WTC11 (cell line): ENCODE measurements around the gene RNASE7. TPM values are rescaled to one million over a fixed set of nuclear protein-coding genes. Genes with fewer than 3 reads are reported as not detected.

Experiments
- ATAC-seq: fragments of 200-7000 bp; cut with Tn5 transposase; 2 replicates; pipeline ENCODE4 v1.10.0; 2021; ENCODE audit warnings: mild to moderate bottlenecking, moderate library complexity
- CTCF ChIA-PET: fragments of 300-600 bp; sonication (Branson Sonifier 250); formaldehyde crosslinking; loops from one replicate; lab custom pipeline; 2021; ENCODE audit warnings: antibody characterized with exemption; lab: Charles Lee
- POLR2A ChIA-PET: fragments of 350-600 bp; sonication (Branson Sonifier 250); formaldehyde crosslinking; loops from one replicate; lab custom pipeline; 2021; ENCODE audit warnings: antibody characterized with exemption; lab: Charles Lee
- DNase-seq: peaks from one replicate; pipeline ENCODE4 v3.0.0; 2021; ENCODE audit warnings: low spot score
- H3K27ac Mint-ChIP-seq: 2 replicates; pipeline ENCODE4 v1.8.0; 2021; ENCODE audit warnings: mixed read lengths
- H3K27me3 Mint-ChIP-seq: 2 replicates; pipeline ENCODE4 v1.8.0; 2021; ENCODE audit warnings: low read depth, mild to moderate bottlenecking, moderate library complexity, mixed read lengths
- H3K36me3 Mint-ChIP-seq: 2 replicates; pipeline ENCODE4 v1.8.0; 2021; ENCODE audit warnings: mixed read lengths
- H3K4me1 Mint-ChIP-seq: 2 replicates; pipeline ENCODE4 v1.8.0; 2022; ENCODE audit warnings: mixed read lengths
- H3K4me3 Mint-ChIP-seq: 2 replicates; pipeline ENCODE4 v1.8.0; 2021; ENCODE audit warnings: mild to moderate bottlenecking, moderate library complexity, mixed read lengths
- H3K9me3 Mint-ChIP-seq: 2 replicates; pipeline ENCODE4 v1.8.0; 2021; ENCODE audit warnings: mixed read lengths
- ELF4 ChIP-seq: sonication (generic); formaldehyde crosslinking; IDR thresholded peaks from 2 replicates; pipeline ENCODE4 v1.8.1; 2022; ENCODE audit warnings: low read depth, mild to moderate bottlenecking, moderate library complexity, missing genetic modification reagents
- EMX1 ChIP-seq: fragments of 250-450 bp; sonication (Bioruptor Pico); IDR thresholded peaks from 2 replicates; pipeline ENCODE4 v1.8.0; 2021; ENCODE audit warnings: mild to moderate bottlenecking
- ERG ChIP-seq: fragments of 250-450 bp; sonication (Bioruptor Pico); IDR thresholded peaks from 2 replicates; pipeline ENCODE4 v1.8.0; 2021; ENCODE audit warnings: mild to moderate bottlenecking
- FOXP1 ChIP-seq: sonication (generic); formaldehyde crosslinking; IDR thresholded peaks from 2 replicates; pipeline ENCODE4 v1.8.0; 2022; ENCODE audit warnings: missing genetic modification reagents, mild to moderate bottlenecking, moderate library complexity, borderline replicate concordance
- IRF2 ChIP-seq: sonication (generic); formaldehyde crosslinking; IDR thresholded peaks from 2 replicates; pipeline ENCODE4 v1.8.0; 2022; ENCODE audit warnings: low read depth, missing genetic modification reagents, borderline replicate concordance
- JUN ChIP-seq: sonication (generic); formaldehyde crosslinking; IDR thresholded peaks from 2 replicates; pipeline ENCODE4 v1.8.0; 2023; ENCODE audit warnings: mild to moderate bottlenecking, missing genetic modification reagents
- MLX ChIP-seq: sonication (generic); formaldehyde crosslinking; IDR thresholded peaks from 2 replicates; pipeline ENCODE4 v1.8.1; 2023; ENCODE audit warnings: mild to moderate bottlenecking, missing genetic modification reagents, moderate library complexity
- MYBL2 ChIP-seq: sonication (generic); formaldehyde crosslinking; IDR thresholded peaks from 2 replicates; pipeline ENCODE4 v1.8.1; 2023; ENCODE audit warnings: mild to moderate bottlenecking, moderate library complexity, missing genetic modification reagents
- RORB ChIP-seq: fragments of 250-450 bp; sonication (Bioruptor Pico); IDR thresholded peaks from 2 replicates; pipeline ENCODE4 v1.9.0; 2021; ENCODE audit warnings: mild to moderate bottlenecking
- SMAD4 ChIP-seq: sonication (generic); formaldehyde crosslinking; IDR thresholded peaks from 2 replicates; pipeline ENCODE4 v1.8.0; 2022; ENCODE audit warnings: mild to moderate bottlenecking, missing genetic modification reagents
- TP53 ChIP-seq: sonication (generic); formaldehyde crosslinking; IDR thresholded peaks from 2 replicates; pipeline ENCODE4 v1.8.1; 2023; ENCODE audit warnings: mild to moderate bottlenecking, missing genetic modification reagents
- ZNF232 ChIP-seq: sonication (generic); formaldehyde crosslinking; IDR thresholded peaks from 2 replicates; pipeline ENCODE4 v1.8.0; 2022; ENCODE audit warnings: mild to moderate bottlenecking, missing genetic modification reagents
- ZNF396 ChIP-seq: fragments of 250-450 bp; sonication (Bioruptor Pico); IDR thresholded peaks from 2 replicates; pipeline ENCODE4 v1.8.0; 2021; ENCODE audit warnings: mild to moderate bottlenecking, moderate library complexity, borderline replicate concordance
- total RNA-seq: library from RNA; stranded (reverse); gene quantifications from 3 replicates; pipeline ENCODE4 v1.2.3, GENCODE V29; 2021
- TF ChIP-seq, protein P1 (sequence below): fragments of 250-450 bp; sonication (Bioruptor Pico); conservative IDR thresholded peaks from 2 replicates; pipeline ENCODE4 v1.9.0; 2021; ENCODE audit warnings: mild to moderate bottlenecking
- TF ChIP-seq, protein P2 (sequence below): fragments of 250-450 bp; sonication (Bioruptor Pico); IDR thresholded peaks from 2 replicates; pipeline ENCODE4 v2.1.2; 2022; ENCODE audit warnings: mild to moderate bottlenecking, moderate library complexity
- TF ChIP-seq, protein P3 (sequence below): sonication (generic); formaldehyde crosslinking; IDR thresholded peaks from 2 replicates; pipeline ENCODE4 v1.8.0; 2023; ENCODE audit warnings: missing genetic modification reagents
- TF ChIP-seq, protein P4 (sequence below): sonication (generic); formaldehyde crosslinking; IDR thresholded peaks from 2 replicates; pipeline ENCODE4 v1.8.0; 2022; ENCODE audit warnings: mild to moderate bottlenecking, missing genetic modification reagents
- TF ChIP-seq, protein P5 (sequence below): sonication (generic); formaldehyde crosslinking; IDR thresholded peaks from 2 replicates; pipeline ENCODE4 v1.8.1; 2022; ENCODE audit warnings: mild to moderate bottlenecking, missing genetic modification reagents, moderate library complexity, borderline replicate concordance
- TF ChIP-seq, protein P6 (sequence below): sonication (generic); formaldehyde crosslinking; IDR thresholded peaks from 2 replicates; pipeline ENCODE4 v1.8.1; 2023; ENCODE audit warnings: mild to moderate bottlenecking, missing genetic modification reagents
- TF ChIP-seq, protein P7 (sequence below): sonication (generic); formaldehyde crosslinking; IDR thresholded peaks from 2 replicates; pipeline ENCODE4 v1.8.0; 2022; ENCODE audit warnings: missing genetic modification reagents

The RNASE7 gene
- total RNA-seq, 1 experiment from 2014 or later: not detected

- no peaks in the 10 kb centered on the region for H3K9me3 Mint-ChIP-seq
- no peak overlapping the region for H3K4me3 Mint-ChIP-seq
- ChIA-PET POLR2A (interaction anchor here (1.4 kb wide), 1 partner anchor 9 kb away, joined by 4 read pairs; no protein-coding TSS in a partner anchor), CTCF (interaction anchor here (0.7 to 12.2 kb wide), 3 partner anchors 11 to 196 kb away, joined by 4 to 104 read pairs (median 7); no protein-coding TSS in a partner anchor)
- no peak overlapping the region for H3K27ac Mint-ChIP-seq
- no peak for TF ChIP-seq IRF2
- TF ChIP-seq MYBL2 (CRISPR knock-in tag): no peak
- TF ChIP-seq, protein P1, sequence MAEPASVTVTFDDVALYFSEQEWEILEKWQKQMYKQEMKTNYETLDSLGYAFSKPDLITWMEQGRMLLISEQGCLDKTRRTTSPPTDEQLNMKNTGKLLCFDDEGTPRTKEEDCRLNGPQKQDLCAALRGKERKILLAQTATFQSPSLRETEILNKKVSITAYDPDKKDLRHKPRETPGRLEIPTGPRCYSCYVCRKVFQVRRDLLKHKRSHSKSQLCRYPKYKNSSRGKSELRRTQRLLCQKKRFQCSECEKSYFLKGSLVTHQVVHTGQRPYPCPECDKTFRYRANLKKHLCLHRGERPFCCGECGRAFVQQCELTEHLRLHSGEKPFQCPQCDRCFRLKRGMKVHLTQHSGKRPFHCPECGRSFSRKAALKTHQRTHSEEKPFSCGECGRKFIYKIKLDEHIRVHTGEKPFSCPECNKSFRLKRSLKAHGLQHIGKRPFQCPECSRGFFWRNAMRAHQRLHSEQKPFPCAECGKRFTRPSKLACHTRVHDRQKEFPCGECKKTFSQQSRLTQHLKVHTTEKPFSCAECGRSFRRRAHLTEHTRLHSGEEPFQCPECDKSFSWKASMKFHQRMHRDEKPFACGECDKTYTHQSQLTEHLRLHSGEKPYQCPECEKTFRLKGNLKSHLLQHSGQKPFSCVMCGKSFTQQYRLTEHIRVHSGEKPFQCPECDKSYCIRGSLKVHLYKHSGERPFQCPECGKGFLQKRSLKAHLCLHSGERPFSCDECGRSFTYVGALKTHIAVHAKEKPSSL: no peak
- TF ChIP-seq, protein P2, sequence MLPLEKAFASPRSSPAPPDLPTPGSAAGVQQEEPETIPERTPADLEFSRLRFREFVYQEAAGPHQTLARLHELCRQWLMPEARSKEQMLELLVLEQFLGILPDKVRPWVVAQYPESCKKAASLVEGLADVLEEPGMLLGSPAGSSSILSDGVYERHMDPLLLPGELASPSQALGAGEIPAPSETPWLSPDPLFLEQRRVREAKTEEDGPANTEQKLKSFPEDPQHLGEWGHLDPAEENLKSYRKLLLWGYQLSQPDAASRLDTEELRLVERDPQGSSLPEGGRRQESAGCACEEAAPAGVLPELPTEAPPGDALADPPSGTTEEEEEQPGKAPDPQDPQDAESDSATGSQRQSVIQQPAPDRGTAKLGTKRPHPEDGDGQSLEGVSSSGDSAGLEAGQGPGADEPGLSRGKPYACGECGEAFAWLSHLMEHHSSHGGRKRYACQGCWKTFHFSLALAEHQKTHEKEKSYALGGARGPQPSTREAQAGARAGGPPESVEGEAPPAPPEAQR (CRISPR knock-in tag): no peak
- TF ChIP-seq, protein P3, sequence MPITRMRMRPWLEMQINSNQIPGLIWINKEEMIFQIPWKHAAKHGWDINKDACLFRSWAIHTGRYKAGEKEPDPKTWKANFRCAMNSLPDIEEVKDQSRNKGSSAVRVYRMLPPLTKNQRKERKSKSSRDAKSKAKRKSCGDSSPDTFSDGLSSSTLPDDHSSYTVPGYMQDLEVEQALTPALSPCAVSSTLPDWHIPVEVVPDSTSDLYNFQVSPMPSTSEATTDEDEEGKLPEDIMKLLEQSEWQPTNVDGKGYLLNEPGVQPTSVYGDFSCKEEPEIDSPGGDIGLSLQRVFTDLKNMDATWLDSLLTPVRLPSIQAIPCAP: no peak
- TF ChIP-seq JUN (CRISPR knock-in tag): no peak
- no peak for TF ChIP-seq ELF4 (CRISPR knock-in tag)
- TF ChIP-seq, protein P4, sequence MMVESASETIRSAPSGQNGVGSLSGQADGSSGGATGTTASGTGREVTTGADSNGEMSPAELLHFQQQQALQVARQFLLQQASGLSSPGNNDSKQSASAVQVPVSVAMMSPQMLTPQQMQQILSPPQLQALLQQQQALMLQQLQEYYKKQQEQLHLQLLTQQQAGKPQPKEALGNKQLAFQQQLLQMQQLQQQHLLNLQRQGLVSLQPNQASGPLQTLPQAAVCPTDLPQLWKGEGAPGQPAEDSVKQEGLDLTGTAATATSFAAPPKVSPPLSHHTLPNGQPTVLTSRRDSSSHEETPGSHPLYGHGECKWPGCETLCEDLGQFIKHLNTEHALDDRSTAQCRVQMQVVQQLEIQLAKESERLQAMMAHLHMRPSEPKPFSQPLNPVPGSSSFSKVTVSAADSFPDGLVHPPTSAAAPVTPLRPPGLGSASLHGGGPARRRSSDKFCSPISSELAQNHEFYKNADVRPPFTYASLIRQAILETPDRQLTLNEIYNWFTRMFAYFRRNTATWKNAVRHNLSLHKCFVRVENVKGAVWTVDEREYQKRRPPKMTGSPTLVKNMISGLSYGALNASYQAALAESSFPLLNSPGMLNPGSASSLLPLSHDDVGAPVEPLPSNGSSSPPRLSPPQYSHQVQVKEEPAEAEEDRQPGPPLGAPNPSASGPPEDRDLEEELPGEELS (CRISPR knock-in tag): no peak
- TF ChIP-seq, protein P5, sequence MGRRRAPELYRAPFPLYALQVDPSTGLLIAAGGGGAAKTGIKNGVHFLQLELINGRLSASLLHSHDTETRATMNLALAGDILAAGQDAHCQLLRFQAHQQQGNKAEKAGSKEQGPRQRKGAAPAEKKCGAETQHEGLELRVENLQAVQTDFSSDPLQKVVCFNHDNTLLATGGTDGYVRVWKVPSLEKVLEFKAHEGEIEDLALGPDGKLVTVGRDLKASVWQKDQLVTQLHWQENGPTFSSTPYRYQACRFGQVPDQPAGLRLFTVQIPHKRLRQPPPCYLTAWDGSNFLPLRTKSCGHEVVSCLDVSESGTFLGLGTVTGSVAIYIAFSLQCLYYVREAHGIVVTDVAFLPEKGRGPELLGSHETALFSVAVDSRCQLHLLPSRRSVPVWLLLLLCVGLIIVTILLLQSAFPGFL (CRISPR knock-in tag): no peak
- TF ChIP-seq SMAD4 (CRISPR knock-in tag): no peak
- no peak for TF ChIP-seq ZNF232
- TF ChIP-seq EMX1 (CRISPR knock-in tag): no peak
- TF ChIP-seq FOXP1: no peak
- TF ChIP-seq RORB (CRISPR knock-in tag): no peak
- no peak for TF ChIP-seq MLX (CRISPR knock-in tag)
- no peak for TF ChIP-seq TP53 (CRISPR knock-in tag)
- H3K27me3 Mint-ChIP-seq: peaks cover 8% of the 10 kb centered on the region
- peaks cover 2% of the 10 kb centered on the region for H3K4me1 Mint-ChIP-seq
- no peaks in the 10 kb centered on the region for H3K36me3 Mint-ChIP-seq
- ATAC-seq: no peak
- no peak for DNase-seq
These were observed 8.9 kb upstream of the RNASE7 start for GRCh38 chr14:21033133-21033698.

- CTCF ChIA-PET: interaction anchor here (12.2 kb wide), 1 partner anchor 20 kb away, joined by 104 read pairs; no protein-coding TSS in a partner anchor
- Mint-ChIP-seq H3K9me3 (no peaks in the 10 kb centered on the region), H3K4me1 (peaks cover 17% of the 10 kb centered on the region), H3K36me3 (no peaks in the 10 kb centered on the region), H3K4me3 (no peak within 1 kb of the TSS), H3K27me3 (peaks cover 8% of the 10 kb centered on the region), H3K27ac (no peak within 1 kb of the TSS)
- POLR2A ChIA-PET: no interaction called here
- no peak for ATAC-seq
- no peak for DNase-seq
- TF ChIP-seq ERG (no peak), ZNF396 (CRISPR knock-in tag) (no peak)
- TF ChIP-seq, protein P6, sequence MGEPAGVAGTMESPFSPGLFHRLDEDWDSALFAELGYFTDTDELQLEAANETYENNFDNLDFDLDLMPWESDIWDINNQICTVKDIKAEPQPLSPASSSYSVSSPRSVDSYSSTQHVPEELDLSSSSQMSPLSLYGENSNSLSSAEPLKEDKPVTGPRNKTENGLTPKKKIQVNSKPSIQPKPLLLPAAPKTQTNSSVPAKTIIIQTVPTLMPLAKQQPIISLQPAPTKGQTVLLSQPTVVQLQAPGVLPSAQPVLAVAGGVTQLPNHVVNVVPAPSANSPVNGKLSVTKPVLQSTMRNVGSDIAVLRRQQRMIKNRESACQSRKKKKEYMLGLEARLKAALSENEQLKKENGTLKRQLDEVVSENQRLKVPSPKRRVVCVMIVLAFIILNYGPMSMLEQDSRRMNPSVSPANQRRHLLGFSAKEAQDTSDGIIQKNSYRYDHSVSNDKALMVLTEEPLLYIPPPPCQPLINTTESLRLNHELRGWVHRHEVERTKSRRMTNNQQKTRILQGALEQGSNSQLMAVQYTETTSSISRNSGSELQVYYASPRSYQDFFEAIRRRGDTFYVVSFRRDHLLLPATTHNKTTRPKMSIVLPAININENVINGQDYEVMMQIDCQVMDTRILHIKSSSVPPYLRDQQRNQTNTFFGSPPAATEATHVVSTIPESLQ (CRISPR knock-in tag): no peak
- TF ChIP-seq, protein P7, sequence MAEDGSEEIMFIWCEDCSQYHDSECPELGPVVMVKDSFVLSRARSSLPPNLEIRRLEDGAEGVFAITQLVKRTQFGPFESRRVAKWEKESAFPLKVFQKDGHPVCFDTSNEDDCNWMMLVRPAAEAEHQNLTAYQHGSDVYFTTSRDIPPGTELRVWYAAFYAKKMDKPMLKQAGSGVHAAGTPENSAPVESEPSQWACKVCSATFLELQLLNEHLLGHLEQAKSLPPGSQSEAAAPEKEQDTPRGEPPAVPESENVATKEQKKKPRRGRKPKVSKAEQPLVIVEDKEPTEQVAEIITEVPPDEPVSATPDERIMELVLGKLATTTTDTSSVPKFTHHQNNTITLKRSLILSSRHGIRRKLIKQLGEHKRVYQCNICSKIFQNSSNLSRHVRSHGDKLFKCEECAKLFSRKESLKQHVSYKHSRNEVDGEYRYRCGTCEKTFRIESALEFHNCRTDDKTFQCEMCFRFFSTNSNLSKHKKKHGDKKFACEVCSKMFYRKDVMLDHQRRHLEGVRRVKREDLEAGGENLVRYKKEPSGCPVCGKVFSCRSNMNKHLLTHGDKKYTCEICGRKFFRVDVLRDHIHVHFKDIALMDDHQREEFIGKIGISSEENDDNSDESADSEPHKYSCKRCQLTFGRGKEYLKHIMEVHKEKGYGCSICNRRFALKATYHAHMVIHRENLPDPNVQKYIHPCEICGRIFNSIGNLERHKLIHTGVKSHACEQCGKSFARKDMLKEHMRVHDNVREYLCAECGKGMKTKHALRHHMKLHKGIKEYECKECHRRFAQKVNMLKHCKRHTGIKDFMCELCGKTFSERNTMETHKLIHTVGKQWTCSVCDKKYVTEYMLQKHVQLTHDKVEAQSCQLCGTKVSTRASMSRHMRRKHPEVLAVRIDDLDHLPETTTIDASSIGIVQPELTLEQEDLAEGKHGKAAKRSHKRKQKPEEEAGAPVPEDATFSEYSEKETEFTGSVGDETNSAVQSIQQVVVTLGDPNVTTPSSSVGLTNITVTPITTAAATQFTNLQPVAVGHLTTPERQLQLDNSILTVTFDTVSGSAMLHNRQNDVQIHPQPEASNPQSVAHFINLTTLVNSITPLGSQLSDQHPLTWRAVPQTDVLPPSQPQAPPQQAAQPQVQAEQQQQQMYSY (CRISPR knock-in tag): no peak
These were observed 7.5 kb upstream of the RNASE7 start, which contains the start of gene RNASE13 for GRCh38 chr14:21034707-21035106. Gene RNASE13, minus strand, starts transcription at chr14:21034807. Its CDS starts 519 bp downstream, at chr14:21034288.
